HG02870 (cell line): ENCODE data around the gene BHLHE40.
"Not testable (repeated sequence)": the region's sequence is repeated elsewhere in the genome, so short reads cannot be mapped to it uniquely, and the experiment has no call there.

Experiments
- ATAC-seq: cut with Tn5 transposase; IDR thresholded peaks from one replicate; pipeline ENCODE4 v1.9.1; 2021; ENCODE audit warnings: mild to moderate bottlenecking, moderate library complexity; ENCODE audit not compliant: unreplicated experiment

BHLHE40 gene

DNA sequence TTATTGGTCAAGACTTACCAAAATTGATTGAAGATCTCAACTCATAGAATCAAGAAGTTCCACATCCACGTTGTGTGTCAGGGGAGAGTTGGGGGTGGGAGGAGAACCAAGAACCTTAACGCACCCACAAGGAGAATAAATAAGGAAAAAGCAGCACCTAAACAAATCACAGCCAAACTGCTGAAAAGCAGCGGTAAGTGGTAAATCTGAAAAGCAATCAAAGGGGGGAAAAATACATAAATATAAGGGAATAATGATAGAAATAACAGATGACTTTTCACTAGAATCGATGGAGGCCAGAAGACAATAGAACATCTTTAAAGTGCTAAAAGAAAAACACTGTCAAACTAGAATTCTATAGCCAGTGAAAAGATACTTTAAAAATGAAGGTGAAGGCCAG, 20.1 kb upstream of the BHLHE40 start:
- ATAC-seq = no peak

DNA sequence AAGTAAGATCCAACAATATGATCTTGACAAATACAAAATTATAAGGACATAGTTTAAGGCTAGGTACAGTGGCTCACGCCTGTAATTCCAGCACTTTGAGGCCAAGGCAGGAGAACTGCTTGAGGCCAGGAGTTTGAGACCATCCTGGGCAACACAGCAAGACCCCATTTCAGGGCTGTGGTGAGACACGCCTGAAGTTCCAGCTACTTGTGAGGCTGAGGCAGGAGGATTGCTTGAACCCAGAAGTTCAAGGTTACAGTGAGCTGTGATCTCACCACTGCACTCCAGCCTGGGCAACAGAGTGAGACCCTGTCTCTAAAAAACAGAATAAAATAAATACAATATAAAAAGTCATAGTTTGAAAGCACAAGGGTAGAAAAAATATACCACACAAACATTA, 17.4 kb upstream of the BHLHE40 start:
- ATAC-seq = not testable (repeated sequence)

DNA sequence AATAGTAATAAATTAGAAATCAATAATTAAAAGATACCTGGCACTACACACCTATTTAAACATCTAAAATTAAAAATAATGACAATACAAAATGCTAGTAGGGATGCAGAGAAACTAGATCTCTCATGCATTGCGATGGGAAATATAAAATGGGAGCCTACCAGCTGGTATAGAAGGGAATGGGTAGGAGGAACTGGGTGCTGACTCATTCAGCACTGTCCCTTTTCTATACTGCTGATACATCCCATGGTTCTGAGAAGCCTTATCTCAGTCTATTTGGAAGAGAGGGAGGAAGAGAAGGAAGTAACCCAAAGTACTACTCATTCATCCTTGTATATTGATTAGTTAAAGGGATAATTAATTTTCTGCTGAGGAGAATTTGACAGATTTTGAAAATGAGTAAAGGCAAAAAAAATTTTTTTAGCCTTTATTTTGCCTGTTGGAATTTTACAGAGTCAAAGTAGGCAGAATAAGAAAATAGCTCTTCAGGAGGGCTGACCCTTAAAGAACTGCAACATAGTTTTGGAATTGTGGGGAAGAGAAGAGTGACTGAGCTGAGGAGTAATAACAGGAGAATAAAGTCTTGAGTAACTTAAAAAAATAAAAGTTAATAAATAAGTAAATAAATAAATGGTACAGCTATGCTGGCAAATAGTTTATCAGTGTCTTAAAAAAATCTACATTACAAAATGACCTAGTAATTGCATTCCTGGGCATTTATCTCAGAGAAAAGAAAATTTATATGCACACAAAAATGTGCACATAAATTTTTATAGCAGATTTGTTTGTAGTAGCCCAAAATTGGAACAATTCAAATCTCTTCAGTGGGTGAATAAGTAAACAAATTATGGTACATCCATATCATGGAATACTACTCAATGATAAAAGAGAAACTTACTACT, 15.3 kb upstream of the BHLHE40 start:
- no peak for ATAC-seq

DNA sequence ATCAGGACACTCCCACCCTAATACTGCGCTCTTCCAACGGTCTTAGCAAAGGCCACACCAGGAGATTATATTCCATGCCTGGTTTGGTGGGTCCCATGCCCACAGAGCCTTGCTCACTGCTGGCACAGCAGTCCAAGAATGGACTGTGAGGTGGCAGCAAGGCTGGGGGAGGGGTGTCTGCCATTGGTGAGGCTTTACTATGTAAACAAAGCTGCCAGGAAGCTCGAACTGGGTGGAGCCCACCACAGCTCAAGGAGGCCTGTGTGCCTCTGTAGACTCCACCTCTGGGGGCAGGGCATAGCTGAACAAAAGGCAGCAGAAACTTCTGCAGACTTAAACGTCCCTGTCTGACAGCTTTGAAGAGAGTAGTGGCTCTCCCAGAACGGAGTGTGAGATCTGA, 13.2 kb upstream of the BHLHE40 start:
- ATAC-seq = not testable (repeated sequence)

DNA sequence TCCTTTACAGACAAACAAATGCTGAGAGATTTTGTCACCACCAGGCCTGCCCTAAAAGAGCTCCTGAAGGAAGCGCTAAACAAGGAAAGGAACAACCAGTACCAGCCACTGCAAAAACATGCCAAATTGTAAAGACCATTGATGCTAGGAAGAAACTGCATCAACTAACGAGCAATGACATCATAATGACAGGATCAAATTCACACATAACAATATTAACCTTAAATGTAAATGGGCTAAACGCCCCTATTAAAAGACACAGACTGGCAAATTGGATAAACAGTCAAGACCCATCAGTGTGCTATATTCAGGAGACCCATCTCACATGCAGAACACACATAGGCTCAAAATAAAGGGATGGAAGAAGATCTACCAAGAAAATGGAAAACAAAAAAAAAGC, 11.6 kb upstream of the BHLHE40 start:
- ATAC-seq = not testable (repeated sequence)

DNA sequence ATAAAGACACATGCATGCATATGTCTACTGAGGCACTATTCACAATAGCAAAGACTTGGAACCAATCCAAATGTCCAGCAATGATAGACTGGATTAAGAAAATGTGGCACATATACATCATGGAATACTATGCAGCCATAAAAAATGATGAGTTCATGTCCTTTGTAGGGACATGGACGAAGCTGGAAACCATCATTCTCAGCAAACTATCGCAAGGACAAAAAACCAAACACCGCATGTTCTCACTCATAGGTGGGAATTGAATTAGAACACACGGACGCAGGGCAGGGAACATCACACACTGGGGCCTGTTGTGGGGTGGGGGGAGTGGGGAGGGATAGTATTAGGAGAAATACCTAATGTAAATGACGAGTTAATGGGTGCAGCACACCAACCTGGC, 7.8 kb upstream of the BHLHE40 start:
- not testable (repeated sequence) for ATAC-seq

DNA sequence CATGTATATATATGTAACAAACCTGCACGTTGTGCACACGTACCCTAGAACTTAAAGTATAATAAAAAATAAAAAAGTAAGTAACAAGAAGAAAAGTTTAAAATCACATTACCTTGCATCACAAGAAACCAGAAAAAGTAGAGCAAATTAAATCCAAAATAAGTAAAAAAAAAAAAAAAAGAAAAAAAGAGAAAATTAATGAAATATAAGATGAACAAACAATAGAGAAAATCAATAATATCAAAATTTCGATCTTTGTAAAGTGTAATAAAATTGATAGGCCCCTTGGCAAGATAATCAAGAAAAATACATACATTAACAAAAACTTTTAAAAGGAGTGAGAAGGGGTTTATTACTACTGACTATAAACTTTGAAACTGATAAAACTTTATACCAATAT, 7.4 kb upstream of the BHLHE40 start:
- no peak for ATAC-seq

DNA sequence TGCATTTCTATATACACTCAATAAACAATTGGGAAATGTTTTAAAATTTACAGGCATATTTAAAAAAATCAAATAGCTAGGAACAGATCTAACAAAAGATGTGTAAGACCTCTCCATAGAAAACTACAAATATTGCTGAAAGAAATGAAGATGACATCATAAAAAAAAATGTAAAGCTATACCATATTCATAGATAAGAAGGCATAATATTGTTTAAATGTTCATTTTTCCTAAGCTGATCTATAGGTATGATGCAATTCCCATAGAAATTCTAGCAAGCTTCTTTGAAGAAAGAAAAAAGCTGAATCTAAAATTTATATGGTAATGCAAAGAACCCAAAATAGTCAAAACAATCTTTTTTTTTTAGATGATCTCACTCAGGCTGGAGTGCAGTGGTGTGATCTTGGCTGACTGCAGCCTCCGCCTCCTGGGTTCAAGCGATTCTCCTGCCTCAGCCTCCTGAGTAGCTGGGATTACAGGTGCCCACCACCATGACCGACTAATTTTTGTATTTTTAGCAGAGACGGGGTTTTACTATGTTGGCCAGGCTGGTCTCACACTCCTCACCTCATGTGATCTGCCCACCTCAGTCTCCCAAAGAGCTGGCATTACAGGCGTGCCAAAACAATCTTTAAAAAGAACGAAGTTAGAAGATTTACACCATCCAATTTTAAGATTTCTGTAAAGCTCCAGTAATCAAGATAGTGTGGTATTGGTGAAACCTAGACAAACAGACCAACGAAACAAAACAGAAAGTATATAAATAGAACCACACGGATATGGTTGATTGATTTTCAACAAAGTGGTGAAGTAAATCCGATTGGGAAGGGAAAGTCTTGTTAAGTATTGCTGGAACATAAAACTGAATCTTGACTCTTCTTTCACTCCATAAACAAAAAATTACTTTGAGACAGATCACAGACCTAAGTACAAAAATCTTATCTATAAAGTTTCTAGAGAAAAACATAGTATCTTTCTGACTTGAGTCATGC, 6.3 kb upstream of the BHLHE40 start:
- ATAC-seq = no peak

DNA sequence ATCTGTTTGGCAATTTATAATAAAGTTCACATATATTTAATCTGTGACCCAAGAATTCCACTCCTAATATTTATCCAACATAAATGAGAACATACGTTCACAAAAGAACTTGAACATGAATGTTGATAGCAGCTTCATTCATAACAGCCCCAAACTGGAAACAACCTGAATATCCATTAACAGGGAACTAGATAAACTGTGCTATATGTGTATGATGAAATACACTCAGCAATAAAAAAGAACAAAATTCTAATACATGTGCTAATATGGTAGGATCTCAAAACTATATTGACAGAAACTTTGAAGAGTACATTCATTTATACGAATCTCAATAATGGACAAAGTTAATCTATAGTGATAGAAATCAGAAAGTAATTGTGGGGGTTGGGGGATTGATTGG, 5.1 kb upstream of the BHLHE40 start:
- ATAC-seq = no peak

DNA sequence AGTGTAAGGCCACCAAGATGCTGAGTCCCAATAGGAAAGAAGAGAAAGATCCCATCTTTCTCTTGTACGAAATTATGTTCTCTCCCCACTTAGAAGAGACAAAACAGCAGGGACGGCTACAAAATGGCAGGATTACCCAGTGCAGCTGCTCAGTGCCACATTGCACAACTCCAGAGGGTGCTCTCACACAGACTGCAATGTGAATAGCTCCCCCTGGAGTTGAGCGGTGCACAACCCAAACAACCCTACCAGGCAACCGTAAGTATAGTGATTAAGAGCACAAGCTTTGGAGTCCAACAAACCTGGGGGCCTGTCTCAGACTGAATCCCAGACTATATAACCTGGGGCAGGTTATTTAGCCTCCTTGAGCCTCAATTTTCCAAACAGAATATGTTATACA, 3.1 kb upstream of the BHLHE40 start:
- no peak for ATAC-seq

DNA sequence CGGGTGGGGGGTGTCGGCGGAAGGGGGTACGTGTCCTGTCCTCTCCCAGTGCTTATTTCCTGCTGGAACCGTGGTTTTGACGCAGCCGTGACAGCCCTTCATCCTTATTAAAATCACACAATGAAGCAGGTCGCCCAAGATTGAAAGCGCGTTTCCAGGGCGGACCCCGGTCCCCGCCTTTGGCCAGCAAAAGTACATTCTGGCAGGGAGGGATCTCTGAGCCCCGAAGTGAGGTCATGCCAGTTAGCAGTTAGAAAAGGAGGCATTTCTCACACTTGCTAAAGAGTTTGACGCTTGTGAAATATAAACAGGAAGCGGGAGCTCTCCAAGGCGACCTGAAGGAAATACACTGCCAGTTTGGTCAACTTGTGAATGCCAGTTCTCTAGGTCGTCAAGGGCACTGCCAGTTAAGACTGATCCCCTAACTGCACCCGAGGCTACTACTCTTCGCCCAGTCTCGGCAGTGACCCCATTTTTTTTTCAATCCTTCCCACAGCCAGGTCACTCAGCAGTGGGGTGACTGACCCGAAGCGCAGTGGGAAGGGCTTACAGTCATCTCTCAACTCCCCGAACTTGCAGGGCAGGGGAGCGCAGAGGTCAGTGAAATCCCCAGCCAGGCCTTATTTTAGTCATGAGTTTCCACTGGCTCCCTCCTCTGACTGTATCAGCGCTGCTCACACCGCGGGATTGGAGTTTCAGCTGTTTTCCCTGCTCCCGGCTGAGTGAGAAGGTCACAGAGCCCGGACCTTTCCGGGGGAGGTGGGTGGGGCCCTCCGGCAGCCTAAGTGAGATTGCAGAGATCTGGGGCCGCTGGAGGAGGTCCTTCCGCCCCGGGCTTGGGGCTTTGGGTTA, 2.0 kb upstream of the BHLHE40 start:
- peak; percentile 42 for ATAC-seq

DNA sequence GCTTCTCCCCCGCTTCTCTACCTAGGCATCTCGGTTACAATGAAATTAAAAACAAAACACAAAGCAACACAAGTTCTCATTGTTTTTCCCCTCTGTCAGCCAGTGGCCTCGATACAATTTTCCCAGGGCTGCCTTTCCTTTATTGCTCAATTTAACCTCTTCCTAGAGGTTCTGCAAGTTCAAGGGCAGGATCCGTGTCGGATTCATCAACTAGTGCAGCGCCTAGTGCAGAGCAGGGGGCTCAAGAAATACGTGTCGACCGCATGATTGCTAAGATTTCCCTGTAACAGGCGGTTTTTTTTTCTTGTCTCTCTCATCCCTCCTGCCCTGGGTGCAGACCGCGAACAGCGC, 1.4 kb upstream of the BHLHE40 start:
- no peak for ATAC-seq

DNA sequence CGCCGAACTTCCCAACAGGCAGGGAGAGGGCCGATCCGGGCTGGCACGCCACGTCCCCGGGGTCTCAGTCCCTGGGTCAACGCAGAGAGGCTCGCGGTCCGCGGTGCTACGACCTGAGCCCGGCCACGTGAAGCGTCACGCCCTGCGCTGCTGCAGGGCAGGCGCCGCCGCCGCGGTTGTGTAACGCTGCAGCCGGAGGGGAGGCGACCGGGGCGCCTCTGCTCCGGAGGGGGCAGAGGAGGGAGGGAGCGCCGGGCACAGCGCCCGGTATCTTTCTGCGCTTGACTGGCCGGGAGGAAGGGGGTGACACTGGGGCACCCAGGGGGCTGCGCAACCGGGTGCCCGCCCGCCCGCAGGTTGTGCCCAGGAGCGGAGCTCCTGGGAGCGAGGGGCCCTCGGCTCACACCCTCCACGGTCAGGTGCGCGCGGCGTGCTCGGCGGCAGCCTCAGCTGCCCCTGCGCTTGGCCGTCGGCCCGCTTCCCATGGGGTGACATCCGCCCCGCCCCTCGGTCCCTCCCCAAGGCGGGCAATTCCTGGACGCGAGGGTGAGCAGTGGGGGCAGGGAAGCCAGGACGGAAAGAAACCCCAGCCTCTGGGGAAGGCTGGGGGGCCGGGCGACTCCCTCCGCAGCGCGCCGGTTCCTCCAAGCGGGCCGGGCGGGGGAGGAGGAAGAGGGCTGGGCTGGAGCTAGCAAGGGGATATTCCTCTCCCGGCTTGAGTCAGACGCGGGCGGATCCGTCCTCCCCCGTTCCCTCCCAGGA, 852 bp upstream of the BHLHE40 start:
- peak; percentile 36 for ATAC-seq

DNA sequence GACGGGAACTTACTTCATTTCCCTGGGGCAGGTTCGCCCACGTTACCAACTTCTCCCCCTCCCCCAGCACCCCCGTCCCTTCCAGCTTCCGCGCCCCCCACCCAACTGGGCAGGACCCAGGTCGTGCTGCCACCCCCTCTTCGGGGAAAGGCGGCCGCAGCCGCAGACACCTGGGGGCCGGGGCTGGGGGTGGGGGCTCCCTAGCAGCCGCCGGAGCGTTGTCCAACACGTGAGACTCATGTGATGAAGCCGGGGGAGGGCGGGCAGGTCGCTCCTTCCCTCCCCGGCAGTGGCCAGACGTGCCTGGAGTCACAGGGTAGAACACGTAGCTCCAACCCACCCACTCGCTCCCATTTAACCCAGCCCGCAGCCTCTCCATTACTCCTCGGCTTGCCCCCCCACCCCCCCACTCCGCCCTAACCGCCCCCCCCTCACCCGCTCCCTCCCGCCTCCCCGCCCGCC, 240 bp upstream of the BHLHE40 start:
- ATAC-seq = peak; percentile 39

DNA sequence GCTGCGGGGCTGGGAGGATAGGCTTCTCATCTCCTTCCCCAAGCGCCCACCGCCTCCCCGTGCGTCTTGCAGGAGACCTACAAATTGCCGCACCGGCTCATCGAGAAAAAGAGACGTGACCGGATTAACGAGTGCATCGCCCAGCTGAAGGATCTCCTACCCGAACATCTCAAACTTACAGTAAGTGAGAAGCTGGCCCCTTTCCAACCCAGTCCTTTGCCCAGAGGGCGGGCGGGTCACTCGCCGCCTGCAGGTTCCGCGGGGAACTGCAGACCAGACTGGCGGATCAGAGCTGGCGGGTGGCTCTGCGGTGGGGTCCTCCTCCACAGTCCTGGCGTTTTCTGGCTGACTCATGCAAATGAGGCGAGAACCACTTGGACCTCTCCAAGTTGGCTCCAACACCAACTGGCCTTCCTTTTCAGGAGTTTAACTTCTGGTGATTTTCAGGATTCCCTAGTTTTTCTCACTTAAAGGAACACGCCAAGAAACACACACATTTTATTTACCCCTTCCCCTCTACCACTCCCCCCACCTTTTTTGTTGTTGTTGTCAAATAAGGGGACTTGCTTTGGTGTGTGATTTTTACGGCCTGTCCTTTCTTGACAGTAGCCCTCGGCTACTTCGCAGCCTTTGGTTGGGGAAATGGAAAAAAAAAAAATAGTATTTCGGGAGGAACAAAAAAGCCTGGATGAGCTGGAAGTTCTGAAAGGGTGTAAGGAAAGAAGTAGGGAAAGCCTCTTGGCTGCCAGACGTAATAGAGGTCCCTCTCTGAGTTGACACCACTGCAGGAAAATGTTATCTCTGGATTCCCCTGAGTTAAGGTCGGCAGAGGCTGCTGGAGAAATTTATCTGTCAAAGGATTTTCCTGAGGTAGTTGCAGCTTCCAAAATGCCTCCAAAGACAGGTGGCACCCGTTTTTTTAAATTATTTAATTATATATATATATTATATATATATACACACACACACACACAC, 1.3 kb downstream of the BHLHE40 start:
- ATAC-seq = peak; percentile 6

DNA sequence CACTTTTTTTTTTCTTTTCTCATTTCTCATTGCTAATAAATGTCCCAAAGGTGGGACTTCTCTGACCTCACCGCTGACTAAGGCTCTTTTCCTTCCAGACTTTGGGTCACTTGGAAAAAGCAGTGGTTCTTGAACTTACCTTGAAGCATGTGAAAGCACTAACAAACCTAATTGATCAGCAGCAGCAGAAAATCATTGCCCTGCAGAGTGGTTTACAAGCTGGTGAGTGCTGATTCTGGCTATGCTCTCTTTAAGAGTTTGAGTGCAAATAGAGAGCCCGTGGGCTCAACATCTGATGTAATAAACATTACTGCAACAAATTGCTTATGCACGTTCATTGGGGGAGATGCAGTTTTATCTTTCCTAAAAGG, 2.0 kb downstream of the BHLHE40 start:
- ATAC-seq = no peak

DNA sequence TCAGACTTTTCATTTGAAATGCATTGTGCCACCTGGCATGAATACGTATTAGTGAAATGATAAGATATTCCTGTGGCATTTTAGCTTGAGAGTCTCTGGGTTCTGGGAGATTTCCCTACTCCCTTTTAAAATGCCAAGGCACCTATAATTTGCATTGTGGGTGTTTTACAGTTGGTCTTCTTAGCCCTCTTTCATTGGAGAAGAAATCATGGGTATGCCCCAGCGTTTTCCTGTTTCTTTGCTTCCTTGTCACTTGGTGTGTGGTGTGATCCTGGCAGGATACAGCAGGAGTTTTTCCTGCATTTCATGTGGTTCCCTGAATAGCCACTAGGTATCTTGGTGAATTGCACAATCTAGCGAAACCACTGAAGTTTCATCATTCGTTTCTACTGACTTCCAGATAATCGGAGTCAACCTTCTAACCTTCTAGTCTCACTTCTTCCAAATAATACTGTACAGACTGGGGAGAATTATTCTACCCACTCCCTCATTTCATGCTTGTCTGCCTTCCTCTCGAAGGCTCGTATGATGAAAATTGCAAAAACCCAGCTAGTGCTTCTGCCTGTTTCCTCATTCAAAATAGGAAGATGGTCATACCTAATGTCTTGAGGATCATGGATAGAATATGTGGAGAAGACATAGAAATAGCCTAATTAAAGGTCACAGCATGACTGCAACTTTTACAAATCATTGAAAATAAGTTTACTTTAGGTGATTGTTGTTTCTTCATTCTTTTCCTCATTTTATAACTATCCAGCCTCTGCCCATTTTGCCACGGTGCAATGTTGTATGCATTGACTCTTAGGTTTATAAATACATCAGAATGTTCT, 2.6 kb downstream of the BHLHE40 start:
- ATAC-seq = no peak
